HG03064 (cell line): Measurements from ENCODE around the gene MAN2B2.
"Not testable (repeated sequence)": the region's sequence is repeated elsewhere in the genome, so short reads cannot be mapped to it uniquely, and the experiment has no call there.

Source experiments
- ATAC-seq: cut with Tn5 transposase; IDR thresholded peaks from one replicate; pipeline ENCODE4 v1.9.1; 2021; ENCODE audit warnings: low read depth; ENCODE audit not compliant: unreplicated experiment

The MAN2B2 gene

DNA sequence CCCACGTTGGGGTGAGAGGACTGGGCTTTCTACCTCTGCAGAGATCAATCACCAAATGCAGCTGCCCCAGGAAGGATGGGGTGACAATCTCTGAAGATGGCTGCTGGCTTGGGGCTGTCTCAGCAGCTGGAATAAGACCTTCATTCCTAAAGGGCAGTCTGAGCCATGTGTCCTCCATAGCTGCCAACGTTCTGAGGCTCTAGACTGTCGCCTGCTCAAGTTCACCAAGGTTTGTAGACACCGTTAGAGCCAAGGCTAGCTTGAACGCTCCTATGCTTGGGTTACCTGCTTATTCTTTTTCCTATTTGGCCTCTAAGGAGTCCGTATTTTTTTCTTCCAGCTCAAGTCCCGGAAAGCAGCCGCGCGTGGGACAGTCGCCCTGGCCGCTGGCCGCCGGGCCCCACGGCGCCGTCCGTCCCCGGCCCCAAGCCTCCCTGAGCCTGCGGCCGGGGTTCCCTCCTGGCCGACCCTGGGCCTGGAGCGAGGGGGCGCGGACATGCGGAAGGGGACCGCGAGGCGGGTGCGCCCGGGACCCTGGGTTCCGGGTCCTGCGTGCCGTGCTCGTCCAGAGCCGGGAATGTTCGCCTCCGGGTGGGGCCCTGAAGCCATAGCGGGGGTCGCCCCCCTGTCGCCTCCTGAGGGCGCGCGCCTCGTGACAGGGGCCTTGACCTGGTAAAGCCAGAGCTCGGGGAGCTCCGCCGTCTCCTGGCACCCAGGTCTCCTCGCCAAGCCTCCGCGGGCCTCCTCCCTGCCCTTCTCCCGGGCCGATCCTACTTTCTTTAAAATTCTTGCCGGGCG, 88.8 kb downstream of the MAN2B2 start:
- ATAC-seq, result no peak

GRCh38 chr4:6665320-6665654, 90.3 kb downstream of the MAN2B2 start:
- ATAC-seq, result no peak

- ATAC-seq, result no peak
These were observed 93.4 kb downstream of the MAN2B2 start for GRCh38 chr4:6668391-6668790.

GRCh38 chr4:6671648-6672047, 96.7 kb downstream of the MAN2B2 start:
- ATAC-seq, result no peak

- no peak for ATAC-seq
These were observed 97.1 kb downstream of the MAN2B2 start for GRCh38 chr4:6672131-6672530.

- ATAC-seq, result not testable (repeated sequence)
These were observed 97.7 kb downstream of the MAN2B2 start for GRCh38 chr4:6672541-6673190.
